ENCODE data around the gene AFG3L2.
A peak's percentile ranks its signal among the peaks of the same experiment; 100 is the strongest.

Gene AFG3L2

DNA sequence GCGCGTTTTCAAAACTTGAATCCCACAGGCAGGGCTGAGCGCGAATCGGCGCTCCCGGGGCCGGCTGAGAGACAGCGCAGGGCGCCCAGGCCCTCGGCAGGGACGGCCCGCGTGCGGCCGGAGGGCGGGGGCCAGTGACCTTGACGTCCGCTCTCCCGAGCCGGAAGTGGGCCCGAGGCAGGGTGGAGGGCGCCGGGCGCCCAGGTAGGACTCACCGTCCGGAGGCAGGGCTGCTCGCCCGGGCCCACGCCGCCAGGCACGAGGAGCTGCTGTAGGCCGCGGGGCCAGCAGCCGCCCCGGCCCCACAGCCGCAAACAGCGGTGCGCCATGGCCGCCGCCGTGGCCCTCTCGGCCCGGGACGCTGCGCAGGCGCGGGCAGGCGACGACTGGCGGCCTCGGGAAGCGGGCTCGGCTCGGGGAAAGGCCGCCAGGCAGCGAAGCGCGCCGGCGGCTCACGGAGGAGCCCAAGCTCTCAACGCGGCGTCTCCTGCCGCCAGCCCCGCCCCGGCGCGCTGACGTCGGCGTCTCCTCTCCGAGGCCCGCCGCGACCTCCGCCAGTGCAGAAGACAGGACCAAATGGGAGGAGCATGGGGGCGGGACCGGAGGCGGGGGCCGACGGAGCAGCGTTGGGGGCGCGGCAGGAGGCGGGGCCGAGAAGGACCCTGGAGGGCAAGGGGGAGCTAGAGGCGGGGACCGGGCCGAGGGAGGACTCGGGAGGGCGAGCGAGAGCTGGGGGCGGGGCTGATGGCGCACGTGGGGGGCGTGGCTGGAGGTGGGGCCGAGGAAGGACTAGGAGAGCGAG, at the start of gene AFG3L2:
Gene AFG3L2 (minus strand): TSS at position 474 of the 802 bp plus-strand sequence. CDS start 145 bp downstream, at position 329.
- H3K27ac ChIP-seq: peak within 1 kb of the TSS; percentile 97
- in situ Hi-C loops (cut with HindIII; ENCODE audit: low pct_ligation_motif_present, low sequenced_read_pairs): no loop called here
- H3K36me3 ChIP-seq (replicated peaks): no peaks in the 10 kb centered on the region
- H3K27me3 ChIP-seq (replicated peaks): no peaks in the 10 kb centered on the region
- DNase-seq: peak; percentile 99
- H3K4me3 ChIP-seq (ENCODE audit: low read depth, low read length): peak within 1 kb of the TSS; percentile 74
- TF ChIP-seq, protein P1, sequence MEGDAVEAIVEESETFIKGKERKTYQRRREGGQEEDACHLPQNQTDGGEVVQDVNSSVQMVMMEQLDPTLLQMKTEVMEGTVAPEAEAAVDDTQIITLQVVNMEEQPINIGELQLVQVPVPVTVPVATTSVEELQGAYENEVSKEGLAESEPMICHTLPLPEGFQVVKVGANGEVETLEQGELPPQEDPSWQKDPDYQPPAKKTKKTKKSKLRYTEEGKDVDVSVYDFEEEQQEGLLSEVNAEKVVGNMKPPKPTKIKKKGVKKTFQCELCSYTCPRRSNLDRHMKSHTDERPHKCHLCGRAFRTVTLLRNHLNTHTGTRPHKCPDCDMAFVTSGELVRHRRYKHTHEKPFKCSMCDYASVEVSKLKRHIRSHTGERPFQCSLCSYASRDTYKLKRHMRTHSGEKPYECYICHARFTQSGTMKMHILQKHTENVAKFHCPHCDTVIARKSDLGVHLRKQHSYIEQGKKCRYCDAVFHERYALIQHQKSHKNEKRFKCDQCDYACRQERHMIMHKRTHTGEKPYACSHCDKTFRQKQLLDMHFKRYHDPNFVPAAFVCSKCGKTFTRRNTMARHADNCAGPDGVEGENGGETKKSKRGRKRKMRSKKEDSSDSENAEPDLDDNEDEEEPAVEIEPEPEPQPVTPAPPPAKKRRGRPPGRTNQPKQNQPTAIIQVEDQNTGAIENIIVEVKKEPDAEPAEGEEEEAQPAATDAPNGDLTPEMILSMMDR (IDR thresholded peaks at IDR 0.05; ENCODE audit: low read depth, low read length, missing control alignments): no peak

GRCh38 chr18:12424252-12424651, 47.2 kb upstream of the AFG3L2 start:
- DNase-seq: no peak
- Histone ChIP-seq H3K27me3 (replicated peaks) (no peaks in the 10 kb centered on the region), H3K4me3 (ENCODE audit: low read depth, low read length) (no peak overlapping the region), H3K36me3 (replicated peaks) (peaks cover 2% of the 10 kb centered on the region), H3K27ac (no peak overlapping the region)
- TF ChIP-seq, protein P1 (IDR thresholded peaks at IDR 0.05; ENCODE audit: low read depth, low read length, missing control alignments): no peak
- in situ Hi-C loops (cut with HindIII; ENCODE audit: low pct_ligation_motif_present, low sequenced_read_pairs): no loop called here

DNA sequence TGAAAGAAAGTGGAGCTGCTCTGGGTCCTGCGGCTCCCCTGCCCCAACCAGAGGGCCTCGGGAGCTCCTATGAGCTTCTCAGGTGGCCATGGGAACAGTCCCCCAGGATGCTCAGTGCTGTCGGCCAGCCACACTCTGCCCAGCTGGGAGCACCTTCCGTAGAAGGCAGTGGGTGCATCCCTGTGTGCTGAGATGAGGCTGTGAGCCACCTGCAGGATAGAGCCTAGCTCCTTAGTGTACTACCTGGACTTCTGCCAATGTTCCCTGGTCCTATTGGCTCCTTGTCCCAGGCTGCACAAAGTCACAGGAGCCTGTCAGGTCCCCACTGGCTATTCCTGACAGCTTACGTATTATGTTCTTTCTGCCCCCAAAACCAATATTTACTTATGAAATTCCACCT, 46.8 kb upstream of the AFG3L2 start:
- TF ChIP-seq, protein P1 (IDR thresholded peaks at IDR 0.05; ENCODE audit: low read depth, low read length, missing control alignments): no peak
- in situ Hi-C loops (cut with HindIII; ENCODE audit: low pct_ligation_motif_present, low sequenced_read_pairs): no loop called here
- H3K27ac ChIP-seq: no peak overlapping the region
- no peak for DNase-seq
- no peak overlapping the region for H3K4me3 ChIP-seq (ENCODE audit: low read depth, low read length)
- H3K27me3 ChIP-seq (replicated peaks): no peaks in the 10 kb centered on the region
- H3K36me3 ChIP-seq (replicated peaks): peaks cover 2% of the 10 kb centered on the region

- in situ Hi-C loops (cut with HindIII; ENCODE audit: low pct_ligation_motif_present, low sequenced_read_pairs): no loop called here
- no peak for DNase-seq
- no peak overlapping the region for H3K4me3 ChIP-seq (ENCODE audit: low read depth, low read length)
- H3K36me3 ChIP-seq (replicated peaks): peaks cover 2% of the 10 kb centered on the region
- no peaks in the 10 kb centered on the region for H3K27me3 ChIP-seq (replicated peaks)
- TF ChIP-seq, protein P1 (IDR thresholded peaks at IDR 0.05; ENCODE audit: low read depth, low read length, missing control alignments): no peak
- H3K27ac ChIP-seq: no peak overlapping the region
Observed at GRCh38 chr18:12423393-12423792, 46.4 kb upstream of the AFG3L2 start.

DNA sequence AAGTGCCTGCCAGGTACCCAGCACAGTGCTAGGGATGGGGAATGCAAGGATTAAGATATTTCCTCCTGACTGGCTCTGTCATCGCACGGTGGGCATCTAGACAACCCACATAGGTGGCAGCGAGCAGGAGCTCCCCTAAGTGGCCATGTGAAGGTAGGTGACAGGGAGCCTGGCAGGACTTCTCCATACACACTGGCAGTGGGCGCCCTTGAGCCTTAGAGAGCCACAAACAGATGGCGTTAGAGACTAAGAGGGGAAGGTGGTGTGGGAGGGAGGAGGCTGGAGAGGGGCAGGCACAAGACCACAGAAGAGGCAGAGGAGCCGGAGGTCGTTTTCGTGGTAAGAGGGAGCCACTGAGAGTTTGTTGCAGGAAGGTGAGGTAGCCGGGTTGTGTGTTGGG, 45.9 kb upstream of the AFG3L2 start:
- in situ Hi-C loops (cut with HindIII; ENCODE audit: low pct_ligation_motif_present, low sequenced_read_pairs): no loop called here
- no peak overlapping the region for H3K27ac ChIP-seq
- no peaks in the 10 kb centered on the region for H3K27me3 ChIP-seq (replicated peaks)
- no peak overlapping the region for H3K4me3 ChIP-seq (ENCODE audit: low read depth, low read length)
- peaks cover 2% of the 10 kb centered on the region for H3K36me3 ChIP-seq (replicated peaks)
- TF ChIP-seq, protein P1 (IDR thresholded peaks at IDR 0.05; ENCODE audit: low read depth, low read length, missing control alignments): peak; percentile 22
- DNase-seq: no peak

Measured in brain microvascular endothelial cell (primary cell).